C4-2B (cell line): ENCODE data around the gene SMIM3.

Experiments used
- ZFX ChIP-seq: fragments of 450-650 bp; IDR thresholded peaks from 2 replicates; pipeline ENCODE4 v1.6.1; 2017
- TF ChIP-seq, protein P1 (sequence below): fragments of 450-650 bp; conservative IDR thresholded peaks from 2 replicates; pipeline ENCODE4 v1.5.1; 2017; ENCODE audit warnings: mild to moderate bottlenecking

DNA sequence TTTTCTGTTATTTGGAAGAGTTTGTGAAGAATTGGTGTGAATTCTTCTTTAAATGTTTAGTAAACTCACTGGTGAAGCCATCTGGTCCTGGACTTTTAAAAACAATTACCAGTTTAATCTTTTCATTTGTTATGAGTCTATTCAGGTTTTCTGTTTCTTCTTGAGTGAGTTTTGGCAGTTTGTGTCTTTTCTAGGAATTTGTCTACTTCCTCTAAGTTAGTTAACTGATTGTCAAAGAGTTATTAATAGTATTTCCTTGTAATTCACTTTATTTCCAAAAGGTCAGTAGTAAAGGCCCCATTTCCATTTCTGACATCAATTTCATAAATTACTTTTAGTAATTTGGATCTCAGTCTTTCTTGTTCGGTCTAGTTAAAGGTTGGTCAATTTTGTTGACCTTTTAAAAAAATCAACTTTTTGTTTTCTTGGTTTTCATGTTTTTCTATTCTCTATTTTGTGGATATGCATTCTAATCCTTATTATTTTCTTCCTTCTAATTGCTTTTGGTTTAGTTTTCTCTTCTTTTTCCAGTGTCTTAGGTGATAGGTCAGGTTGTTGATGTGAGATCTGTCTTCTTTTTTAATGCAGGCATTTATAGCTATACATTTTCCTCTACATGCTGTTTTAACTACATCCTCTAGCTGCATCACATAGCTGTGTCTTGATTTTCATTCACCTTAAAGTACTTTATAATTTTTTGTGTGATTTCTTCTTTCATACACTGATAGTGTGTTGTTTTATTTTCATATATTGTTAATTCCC, 7.3 kb upstream of the SMIM3 start:
- TF ChIP-seq, protein P1, sequence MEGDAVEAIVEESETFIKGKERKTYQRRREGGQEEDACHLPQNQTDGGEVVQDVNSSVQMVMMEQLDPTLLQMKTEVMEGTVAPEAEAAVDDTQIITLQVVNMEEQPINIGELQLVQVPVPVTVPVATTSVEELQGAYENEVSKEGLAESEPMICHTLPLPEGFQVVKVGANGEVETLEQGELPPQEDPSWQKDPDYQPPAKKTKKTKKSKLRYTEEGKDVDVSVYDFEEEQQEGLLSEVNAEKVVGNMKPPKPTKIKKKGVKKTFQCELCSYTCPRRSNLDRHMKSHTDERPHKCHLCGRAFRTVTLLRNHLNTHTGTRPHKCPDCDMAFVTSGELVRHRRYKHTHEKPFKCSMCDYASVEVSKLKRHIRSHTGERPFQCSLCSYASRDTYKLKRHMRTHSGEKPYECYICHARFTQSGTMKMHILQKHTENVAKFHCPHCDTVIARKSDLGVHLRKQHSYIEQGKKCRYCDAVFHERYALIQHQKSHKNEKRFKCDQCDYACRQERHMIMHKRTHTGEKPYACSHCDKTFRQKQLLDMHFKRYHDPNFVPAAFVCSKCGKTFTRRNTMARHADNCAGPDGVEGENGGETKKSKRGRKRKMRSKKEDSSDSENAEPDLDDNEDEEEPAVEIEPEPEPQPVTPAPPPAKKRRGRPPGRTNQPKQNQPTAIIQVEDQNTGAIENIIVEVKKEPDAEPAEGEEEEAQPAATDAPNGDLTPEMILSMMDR = no peak
- no peak for TF ChIP-seq ZFX
